ENCODE measurements around the gene DUSP22. TPM values are rescaled to one million over a fixed set of nuclear protein-coding genes. Genes with fewer than 3 reads are reported as not detected.
A peak's percentile ranks its signal among the peaks of the same experiment; 100 is the strongest.

DUSP22 gene
- polyA plus RNA-seq, 3 donors: 107 to 120 (median 117) TPM

- peak; percentile 39 to 45 (median 40) for DNase-seq
- Mint-ChIP-seq H3K4me3 (no peak overlapping the region), H3K4me1 (peaks cover 48% of the 10 kb centered on the region), H3K36me3 (peaks cover 28 to 43% of the 10 kb centered on the region in 2 donors), H3K9me3 (peaks cover 0 to 9% (median 0%) of the 10 kb centered on the region in 7 donors), H3K27me3 (ENCODE audit: low read depth in 3 of 3) (peaks cover 0 to 1% (median 1%) of the 10 kb centered on the region in 3 donors), H3K27ac (peak overlapping the region in 5 of 7 donors; percentile 6 to 67 (median 28))
- TF ChIP-seq, protein P1, sequence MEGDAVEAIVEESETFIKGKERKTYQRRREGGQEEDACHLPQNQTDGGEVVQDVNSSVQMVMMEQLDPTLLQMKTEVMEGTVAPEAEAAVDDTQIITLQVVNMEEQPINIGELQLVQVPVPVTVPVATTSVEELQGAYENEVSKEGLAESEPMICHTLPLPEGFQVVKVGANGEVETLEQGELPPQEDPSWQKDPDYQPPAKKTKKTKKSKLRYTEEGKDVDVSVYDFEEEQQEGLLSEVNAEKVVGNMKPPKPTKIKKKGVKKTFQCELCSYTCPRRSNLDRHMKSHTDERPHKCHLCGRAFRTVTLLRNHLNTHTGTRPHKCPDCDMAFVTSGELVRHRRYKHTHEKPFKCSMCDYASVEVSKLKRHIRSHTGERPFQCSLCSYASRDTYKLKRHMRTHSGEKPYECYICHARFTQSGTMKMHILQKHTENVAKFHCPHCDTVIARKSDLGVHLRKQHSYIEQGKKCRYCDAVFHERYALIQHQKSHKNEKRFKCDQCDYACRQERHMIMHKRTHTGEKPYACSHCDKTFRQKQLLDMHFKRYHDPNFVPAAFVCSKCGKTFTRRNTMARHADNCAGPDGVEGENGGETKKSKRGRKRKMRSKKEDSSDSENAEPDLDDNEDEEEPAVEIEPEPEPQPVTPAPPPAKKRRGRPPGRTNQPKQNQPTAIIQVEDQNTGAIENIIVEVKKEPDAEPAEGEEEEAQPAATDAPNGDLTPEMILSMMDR (IDR thresholded peaks at IDR 0.05): no peak
- Histone ChIP-seq H3K27ac (ENCODE audit: low read depth in 1 of 2, low read length in 2 of 2) (peak overlapping the region in 1 of 2 donors; percentile 8), H2AFZ (ENCODE audit: insufficient read depth, low read depth, low read length, poor library complexity, severe bottlenecking) (no peak overlapping the region), H4K20me1 (ENCODE audit: insufficient read depth, low read length) (peaks cover 4% of the 10 kb centered on the region), H3K9ac (ENCODE audit: insufficient read depth, low read length, poor library complexity, severe bottlenecking) (no peak overlapping the region), H3K4me3 (replicated peaks in 1 of 3; ENCODE audit: low read depth in 2 of 3, low read length in 3 of 3) (no peak overlapping the region), H3K4me2 (replicated peaks; ENCODE audit: extremely low read depth, low read length, poor library complexity, severe bottlenecking) (no peak overlapping the region), H3K79me2 (ENCODE audit: insufficient read depth, low read length) (peaks cover 66% of the 10 kb centered on the region), H3K4me1 (ENCODE audit: control insufficient read depth in 1 of 2, insufficient read depth in 2 of 2, low read length in 2 of 2) (peaks cover 73 to 86% of the 10 kb centered on the region in 2 donors), H3K36me3 (replicated peaks in 1 of 2; ENCODE audit: control insufficient read depth in 1 of 2, insufficient read depth in 2 of 2, low read length in 2 of 2) (peaks cover 3 to 35% of the 10 kb centered on the region in 2 donors), H3K27me3 (ENCODE audit: control insufficient read depth in 2 of 2, insufficient read depth in 2 of 2, low read length in 2 of 2) (no peaks in the 10 kb centered on the region), H3K9me3 (replicated peaks in 1 of 2; ENCODE audit: control insufficient read depth in 1 of 2, insufficient read depth in 1 of 2, low read length in 2 of 2) (no peaks in the 10 kb centered on the region)
- intact Hi-C loops (cut with micrococcal nuclease): no loop called here
- WGBS (ENCODE audit: insufficient coverage): 69% methylated on average over 18 of the region's 18 CpGs
Measured at GRCh38 chr6:317448-318144, 25.3 kb downstream of the DUSP22 start.

- Histone ChIP-seq H3K79me2 (ENCODE audit: insufficient read depth, low read length) (peaks cover 72% of the 10 kb centered on the region), H3K36me3 (replicated peaks in 1 of 2; ENCODE audit: control insufficient read depth in 1 of 2, insufficient read depth in 2 of 2, low read length in 2 of 2) (peaks cover 3 to 35% of the 10 kb centered on the region in 2 donors), H3K9me3 (replicated peaks in 1 of 2; ENCODE audit: control insufficient read depth in 1 of 2, insufficient read depth in 1 of 2, low read length in 2 of 2) (no peaks in the 10 kb centered on the region), H3K4me2 (replicated peaks; ENCODE audit: extremely low read depth, low read length, poor library complexity, severe bottlenecking) (no peak overlapping the region), H3K27ac (ENCODE audit: low read depth in 1 of 2, low read length in 2 of 2) (peak overlapping the region in 1 of 2 donors; percentile 8), H3K4me1 (ENCODE audit: control insufficient read depth in 1 of 2, insufficient read depth in 2 of 2, low read length in 2 of 2) (peaks cover 73 to 86% of the 10 kb centered on the region in 2 donors), H4K20me1 (ENCODE audit: insufficient read depth, low read length) (peaks cover 8% of the 10 kb centered on the region), H2AFZ (ENCODE audit: insufficient read depth, low read depth, low read length, poor library complexity, severe bottlenecking) (no peak overlapping the region), H3K4me3 (replicated peaks in 1 of 3; ENCODE audit: low read depth in 2 of 3, low read length in 3 of 3) (no peak overlapping the region), H3K9ac (ENCODE audit: insufficient read depth, low read length, poor library complexity, severe bottlenecking) (no peak overlapping the region), H3K27me3 (ENCODE audit: control insufficient read depth in 2 of 2, insufficient read depth in 2 of 2, low read length in 2 of 2) (no peaks in the 10 kb centered on the region)
- Mint-ChIP-seq H3K4me3 (no peak overlapping the region), H3K27ac (peak overlapping the region in 2 of 7 donors; percentile 3 to 12), H3K36me3 (peaks cover 28 to 47% of the 10 kb centered on the region in 2 donors), H3K4me1 (peaks cover 42% of the 10 kb centered on the region), H3K9me3 (peaks cover 0 to 9% (median 0%) of the 10 kb centered on the region in 7 donors), H3K27me3 (ENCODE audit: low read depth in 3 of 3) (peaks cover 0 to 1% (median 1%) of the 10 kb centered on the region in 3 donors)
- 81% methylated on average over 2 of the region's 4 CpGs for WGBS (ENCODE audit: insufficient coverage)
- no peak for DNase-seq
- intact Hi-C loops (cut with micrococcal nuclease): no loop called here
- TF ChIP-seq, protein P1 (IDR thresholded peaks at IDR 0.05): no peak
Measured at GRCh38 chr6:318243-318890, 26.1 kb downstream of the DUSP22 start.

All from CD14-positive monocyte (primary cell).